T-helper 17 cell (primary cell): ENCODE results near the gene TM9SF2. TPM values are rescaled to one million over a fixed set of nuclear protein-coding genes. Genes with fewer than 3 reads are reported as not detected.
A peak's percentile ranks its signal among the peaks of the same experiment; 100 is the strongest.

ENCODE experiments used
- ATAC-seq: fragments of 150-1000 bp; cut with Tn5 transposase; 2 replicates; pipeline ENCODE4 v1.10.0; 2021; ENCODE audit warnings: mild to moderate bottlenecking, moderate library complexity
- DNase-seq, 3 donors: peaks; one replicate each; pipeline versions ENCODE4 v3.0.0 to v3.0.0-alpha.2; 2020 to 2021
- H3K9me3 ChIP-seq: one replicate; pipeline ENCODE4 v1.7.0; 2013; ENCODE audit warnings: low read length, mild to moderate bottlenecking; ENCODE audit not compliant: control insufficient read depth, poor library complexity, severe bottlenecking
- H3K27ac Mint-ChIP-seq: one replicate; pipeline ENCODE4 v1.8.0; 2022; ENCODE audit warnings: mild to moderate bottlenecking, moderate library complexity, mixed read lengths
- H3K27me3 Mint-ChIP-seq: one replicate; pipeline ENCODE4 v1.8.0; 2022; ENCODE audit warnings: mixed read lengths
- H3K36me3 Mint-ChIP-seq: one replicate; pipeline ENCODE4 v1.8.0; 2022; ENCODE audit warnings: low read depth, mixed read lengths
- H3K4me1 Mint-ChIP-seq: one replicate; pipeline ENCODE4 v1.8.0; 2022; ENCODE audit warnings: mild to moderate bottlenecking, mixed read lengths
- H3K4me3 Mint-ChIP-seq: one replicate; pipeline ENCODE4 v1.8.0; 2022; ENCODE audit warnings: mild to moderate bottlenecking, moderate library complexity, mixed read lengths
- total RNA-seq, 4 donors: library from RNA in 2 of 4; stranded (reverse) in 2 of 4; gene quantifications; one replicate each; pipeline ENCODE4 v1.2.3 and lab custom pipeline; 2022 to 2026

Gene TM9SF2
- total RNA-seq, 2 donors from 2014 or later, result 42.4 to 50.7 TPM

- no peak overlapping the region for H3K4me3 Mint-ChIP-seq
- H3K27ac Mint-ChIP-seq, result peak overlapping the region; percentile 81
Observed at GRCh38 chr13:99526549-99526948, 25.3 kb downstream of the TM9SF2 start.

GRCh38 chr13:99527301-99527700, 26.0 kb downstream of the TM9SF2 start:
- Mint-ChIP-seq H3K27ac (no peak overlapping the region), H3K4me1 (peaks cover 44% of the 10 kb centered on the region), H3K36me3 (peaks cover 30% of the 10 kb centered on the region), H3K27me3 (no peaks in the 10 kb centered on the region), H3K4me3 (no peak overlapping the region)
- H3K9me3 ChIP-seq, result no peaks in the 10 kb centered on the region
- ATAC-seq, result peak; percentile 33
- DNase-seq, result no peak

More at GRCh38 chr13:99526549-99526948, 25.3 kb downstream of the TM9SF2 start:
- H3K4me1 Mint-ChIP-seq, result peaks cover 44% of the 10 kb centered on the region
- DNase-seq, result no peak
- no peaks in the 10 kb centered on the region for H3K27me3 Mint-ChIP-seq
- H3K9me3 ChIP-seq, result no peaks in the 10 kb centered on the region
- no peak for ATAC-seq
- peaks cover 30% of the 10 kb centered on the region for H3K36me3 Mint-ChIP-seq

GRCh38 chr13:99528547-99528946, 27.3 kb downstream of the TM9SF2 start:
- H3K4me3 Mint-ChIP-seq, result peak overlapping the region; percentile 57

GRCh38 chr13:99536023-99536422, 34.8 kb downstream of the TM9SF2 start:
- no peaks in the 10 kb centered on the region for H3K27me3 Mint-ChIP-seq
- H3K9me3 ChIP-seq, result no peaks in the 10 kb centered on the region
- H3K27ac Mint-ChIP-seq, result peak overlapping the region; percentile 65
- H3K4me1 Mint-ChIP-seq, result peaks cover 23% of the 10 kb centered on the region
- H3K36me3 Mint-ChIP-seq, result peaks cover 2% of the 10 kb centered on the region
- no peak overlapping the region for H3K4me3 Mint-ChIP-seq
- ATAC-seq (no peak), DNase-seq (no peak)

More at GRCh38 chr13:99528547-99528946, 27.3 kb downstream of the TM9SF2 start:
- ATAC-seq (peak; percentile 76), DNase-seq (no peak)
- peaks cover 42% of the 10 kb centered on the region for H3K4me1 Mint-ChIP-seq
- no peaks in the 10 kb centered on the region for H3K27me3 Mint-ChIP-seq
- no peak overlapping the region for H3K27ac Mint-ChIP-seq
- peaks cover 29% of the 10 kb centered on the region for H3K36me3 Mint-ChIP-seq
- no peaks in the 10 kb centered on the region for H3K9me3 ChIP-seq

- ATAC-seq (no peak), DNase-seq (no peak)
- H3K27me3 Mint-ChIP-seq, result no peaks in the 10 kb centered on the region
- H3K9me3 ChIP-seq, result no peaks in the 10 kb centered on the region
- H3K4me1 Mint-ChIP-seq, result peaks cover 34% of the 10 kb centered on the region
- peak overlapping the region; percentile 93 for H3K27ac Mint-ChIP-seq
- H3K4me3 Mint-ChIP-seq, result peak overlapping the region; percentile 39
- peaks cover 6% of the 10 kb centered on the region for H3K36me3 Mint-ChIP-seq
Observed at GRCh38 chr13:99540530-99540929, 39.3 kb downstream of the TM9SF2 start.

- peaks cover 9% of the 10 kb centered on the region for H3K36me3 Mint-ChIP-seq
- H3K9me3 ChIP-seq, result no peaks in the 10 kb centered on the region
Observed at GRCh38 chr13:99542788-99543406, 41.6 kb downstream of the TM9SF2 start.

GRCh38 chr13:99545361-99545760, 44.1 kb downstream of the TM9SF2 start:
- Mint-ChIP-seq H3K4me3 (no peak overlapping the region), H3K36me3 (peaks cover 17% of the 10 kb centered on the region), H3K27me3 (no peaks in the 10 kb centered on the region), H3K27ac (peak overlapping the region; percentile 91), H3K4me1 (peaks cover 45% of the 10 kb centered on the region)
- no peaks in the 10 kb centered on the region for H3K9me3 ChIP-seq
- DNase-seq, result no peak
- ATAC-seq, result no peak

More at GRCh38 chr13:99542788-99543406, 41.6 kb downstream of the TM9SF2 start:
- Mint-ChIP-seq H3K4me1 (peaks cover 38% of the 10 kb centered on the region), H3K4me3 (peak overlapping the region; percentile 91), H3K27ac (peak overlapping the region; percentile 93), H3K27me3 (no peaks in the 10 kb centered on the region)
- ATAC-seq (peak; percentile 86), DNase-seq (no peak)

GRCh38 chr13:99545979-99546378, 44.7 kb downstream of the TM9SF2 start:
- DNase-seq, result no peak
- H3K9me3 ChIP-seq, result no peaks in the 10 kb centered on the region
- Mint-ChIP-seq H3K27me3 (no peaks in the 10 kb centered on the region), H3K4me1 (peaks cover 39% of the 10 kb centered on the region), H3K4me3 (no peak overlapping the region), H3K36me3 (peaks cover 15% of the 10 kb centered on the region), H3K27ac (peak overlapping the region; percentile 91)
- ATAC-seq, result no peak

- H3K4me3 Mint-ChIP-seq, result no peak overlapping the region
- H3K36me3 Mint-ChIP-seq, result peaks cover 18% of the 10 kb centered on the region
Observed at GRCh38 chr13:99546878-99547277, 45.6 kb downstream of the TM9SF2 start.

GRCh38 chr13:99548448-99548847, 47.2 kb downstream of the TM9SF2 start:
- H3K27me3 Mint-ChIP-seq, result no peaks in the 10 kb centered on the region
- peak overlapping the region; percentile 91 for H3K27ac Mint-ChIP-seq
- H3K36me3 Mint-ChIP-seq, result peaks cover 17% of the 10 kb centered on the region
- ATAC-seq, result peak; percentile 50
- H3K9me3 ChIP-seq, result no peaks in the 10 kb centered on the region
- H3K4me1 Mint-ChIP-seq, result peaks cover 28% of the 10 kb centered on the region
- H3K4me3 Mint-ChIP-seq, result peak overlapping the region; percentile 56
- no peak for DNase-seq

More at GRCh38 chr13:99546878-99547277, 45.6 kb downstream of the TM9SF2 start:
- no peaks in the 10 kb centered on the region for H3K9me3 ChIP-seq
- Mint-ChIP-seq H3K27ac (peak overlapping the region; percentile 91), H3K4me1 (peaks cover 37% of the 10 kb centered on the region), H3K27me3 (no peaks in the 10 kb centered on the region)
- no peak for ATAC-seq
- DNase-seq, result no peak

- peaks cover 18% of the 10 kb centered on the region for H3K36me3 Mint-ChIP-seq
- ATAC-seq (no peak), DNase-seq (no peak)
- no peak overlapping the region for H3K27ac Mint-ChIP-seq
- no peaks in the 10 kb centered on the region for H3K27me3 Mint-ChIP-seq
- H3K9me3 ChIP-seq, result no peaks in the 10 kb centered on the region
- H3K4me1 Mint-ChIP-seq, result peaks cover 20% of the 10 kb centered on the region
- no peak overlapping the region for H3K4me3 Mint-ChIP-seq
Observed at GRCh38 chr13:99553033-99553432, 51.8 kb downstream of the TM9SF2 start.

- DNase-seq (no peak), ATAC-seq (no peak)
- Mint-ChIP-seq H3K27me3 (no peaks in the 10 kb centered on the region), H3K4me1 (peaks cover 12% of the 10 kb centered on the region), H3K36me3 (peaks cover 22% of the 10 kb centered on the region), H3K27ac (no peak overlapping the region), H3K4me3 (no peak overlapping the region)
- no peaks in the 10 kb centered on the region for H3K9me3 ChIP-seq
Observed at GRCh38 chr13:99555149-99555548, 53.9 kb downstream of the TM9SF2 start.

GRCh38 chr13:99556867-99557443, 55.7 kb downstream of the TM9SF2 start:
- H3K36me3 Mint-ChIP-seq, result peaks cover 17% of the 10 kb centered on the region
- DNase-seq, result no peak
- no peak overlapping the region for H3K4me3 Mint-ChIP-seq
- H3K4me1 Mint-ChIP-seq, result peaks cover 8% of the 10 kb centered on the region
- H3K9me3 ChIP-seq, result no peaks in the 10 kb centered on the region
- H3K27ac Mint-ChIP-seq, result peak overlapping the region; percentile 8
- no peak for ATAC-seq
- H3K27me3 Mint-ChIP-seq, result no peaks in the 10 kb centered on the region
